Endothelial cell (in vitro differentiated cells): ENCODE data around the gene CDCP2. TPM values are rescaled to one million over a fixed set of nuclear protein-coding genes. Genes with fewer than 3 reads are reported as not detected.

Source experiments
- DNase-seq: peaks from one replicate; pipeline ENCODE4 v3.0.0; 2021; ENCODE audit warnings: low spot score
- H3K27ac Mint-ChIP-seq: one replicate; pipeline ENCODE4 v1.8.0; 2021; ENCODE audit warnings: mixed read lengths, inconsistent platforms; ENCODE audit not compliant: unreplicated experiment
- H3K27me3 Mint-ChIP-seq: one replicate; pipeline ENCODE4 v1.8.0; 2021; ENCODE audit warnings: mild to moderate bottlenecking, moderate library complexity, mixed read lengths, inconsistent platforms; ENCODE audit not compliant: unreplicated experiment
- H3K36me3 Mint-ChIP-seq: one replicate; pipeline ENCODE4 v1.8.0; 2021; ENCODE audit warnings: mild to moderate bottlenecking, low read depth, mixed read lengths, inconsistent platforms; ENCODE audit not compliant: unreplicated experiment
- H3K4me1 Mint-ChIP-seq: one replicate; pipeline ENCODE4 v1.8.0; 2021; ENCODE audit warnings: mild to moderate bottlenecking, mixed read lengths, inconsistent platforms; ENCODE audit not compliant: unreplicated experiment
- H3K4me3 Mint-ChIP-seq: one replicate; pipeline ENCODE4 v1.8.0; 2021; ENCODE audit warnings: mild to moderate bottlenecking, mixed read lengths, inconsistent platforms; ENCODE audit not compliant: unreplicated experiment
- H3K9me3 Mint-ChIP-seq: one replicate; pipeline ENCODE4 v1.8.0; 2021; ENCODE audit warnings: mixed read lengths, inconsistent platforms; ENCODE audit not compliant: unreplicated experiment
- CTCF ChIP-seq: fragments of 200-600 bp; sonication (generic); IDR thresholded peaks from one replicate; pipeline ENCODE4 v1.5.0; 2021; ENCODE audit warnings: antibody characterized with exemption; ENCODE audit not compliant: unreplicated experiment
- total RNA-seq: library from RNA; stranded (reverse); fragmentation: NEBNext Ultra II Directional; extraction: Animal tissue kit (Norgen Biotek cat#: 25700); gene quantifications from one replicate; pipeline ENCODE4 v1.2.1, GENCODE V29; 2021; ENCODE audit not compliant: unreplicated experiment

CDCP2 gene
- total RNA-seq, 1 donor from 2014 or later, result 0.36 TPM

GRCh38 chr1:54134295-54134694 is 18.5 kb downstream of the CDCP2 start:
- no peak overlapping the region for H3K27ac Mint-ChIP-seq
- DNase-seq, result no peak
- H3K4me3 Mint-ChIP-seq, result no peak overlapping the region
- no peak for TF ChIP-seq CTCF
- peaks cover 7% of the 10 kb centered on the region for H3K36me3 Mint-ChIP-seq
- H3K4me1 Mint-ChIP-seq, result peaks cover 19% of the 10 kb centered on the region
- H3K9me3 Mint-ChIP-seq, result peaks cover 5% of the 10 kb centered on the region
- H3K27me3 Mint-ChIP-seq, result peaks cover 7% of the 10 kb centered on the region

- H3K4me3 Mint-ChIP-seq, result no peak overlapping the region
- TF ChIP-seq CTCF, result no peak
- H3K36me3 Mint-ChIP-seq, result peaks cover 8% of the 10 kb centered on the region
- H3K27me3 Mint-ChIP-seq, result peaks cover 8% of the 10 kb centered on the region
- H3K4me1 Mint-ChIP-seq, result peaks cover 14% of the 10 kb centered on the region
- H3K9me3 Mint-ChIP-seq, result peaks cover 5% of the 10 kb centered on the region
- H3K27ac Mint-ChIP-seq, result no peak overlapping the region
- no peak for DNase-seq
Measured at GRCh38 chr1:54132495-54132894, 20.3 kb downstream of the CDCP2 start.

GRCh38 chr1:54131419-54131818 is 21.4 kb downstream of the CDCP2 start:
- Mint-ChIP-seq H3K4me3 (no peak overlapping the region), H3K27me3 (peaks cover 8% of the 10 kb centered on the region), H3K4me1 (peaks cover 9% of the 10 kb centered on the region), H3K9me3 (no peaks in the 10 kb centered on the region), H3K36me3 (peaks cover 3% of the 10 kb centered on the region), H3K27ac (no peak overlapping the region)
- DNase-seq, result no peak
- no peak for TF ChIP-seq CTCF

- H3K36me3 Mint-ChIP-seq, result peaks cover 3% of the 10 kb centered on the region
- no peak overlapping the region for H3K27ac Mint-ChIP-seq
- H3K4me3 Mint-ChIP-seq, result no peak overlapping the region
- no peak for TF ChIP-seq CTCF
- DNase-seq, result no peak
- peaks cover 4% of the 10 kb centered on the region for H3K4me1 Mint-ChIP-seq
- peaks cover 4% of the 10 kb centered on the region for H3K27me3 Mint-ChIP-seq
- no peaks in the 10 kb centered on the region for H3K9me3 Mint-ChIP-seq
Measured at GRCh38 chr1:54129858-54130257, 22.9 kb downstream of the CDCP2 start.

- no peak for TF ChIP-seq CTCF
- H3K4me3 Mint-ChIP-seq, result no peak overlapping the region
- no peak overlapping the region for H3K27ac Mint-ChIP-seq
- H3K36me3 Mint-ChIP-seq, result peaks cover 3% of the 10 kb centered on the region
- no peak for DNase-seq
- H3K4me1 Mint-ChIP-seq, result peaks cover 12% of the 10 kb centered on the region
- no peaks in the 10 kb centered on the region for H3K9me3 Mint-ChIP-seq
- H3K27me3 Mint-ChIP-seq, result peaks cover 11% of the 10 kb centered on the region
Measured at GRCh38 chr1:54127594-54128300, 25.1 kb downstream of the CDCP2 start.
